Measurements from ENCODE around the gene SLC5A2. TPM values are rescaled to one million over a fixed set of nuclear protein-coding genes. Genes with fewer than 3 reads are reported as not detected.

The SLC5A2 gene
- total and polyA plus RNA-seq, 2 of the 13 experiments (the other 11 are each of a cell fraction or from before 2014, with no cell fraction given) = 0.24 to 0.97 TPM

DNA sequence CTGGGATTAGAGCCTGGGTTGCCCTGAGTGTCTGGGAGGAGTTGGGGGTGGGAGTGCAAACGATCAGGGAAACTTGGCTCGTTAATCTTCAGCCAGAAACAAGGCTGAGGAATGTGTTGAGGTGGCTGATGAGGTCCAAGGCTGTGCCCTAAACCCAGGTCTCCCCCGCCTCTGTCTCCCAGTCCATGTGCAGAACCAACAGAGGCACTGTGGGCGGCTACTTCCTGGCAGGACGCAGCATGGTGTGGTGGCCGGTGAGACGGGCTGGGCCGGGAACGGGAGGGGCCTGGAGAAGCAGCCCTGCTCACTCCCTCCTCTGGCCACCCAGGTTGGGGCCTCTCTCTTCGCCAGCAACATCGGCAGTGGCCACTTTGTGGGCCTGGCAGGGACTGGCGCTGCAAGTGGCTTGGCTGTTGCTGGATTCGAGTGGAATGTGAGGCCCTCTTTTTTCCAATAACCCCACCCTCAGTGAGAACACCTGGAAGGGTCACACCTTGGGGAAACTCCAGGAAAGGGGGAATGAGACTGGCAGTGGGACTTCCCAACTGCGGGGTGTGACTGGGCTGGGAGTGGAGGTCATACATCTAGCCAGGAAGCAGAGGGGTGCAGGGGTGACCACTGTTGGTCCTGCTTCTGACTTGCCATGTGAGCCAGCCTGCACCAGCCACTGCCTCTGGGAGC is 1.7 kb downstream of the SLC5A2 start (continued):
- TF ChIP-seq ZNF589 (CRISPR knock-in tag; conservative IDR thresholded peaks at IDR 0.05) (no peak), JUND (CRISPR knock-in tag; IDR thresholded peaks at IDR 0.05) (no peak), GZF1 (CRISPR knock-in tag; IDR thresholded peaks at IDR 0.05) (peak; percentile 69), ZBTB42 (CRISPR knock-in tag; IDR thresholded peaks at IDR 0.05) (no peak), TFDP2 (CRISPR knock-in tag; IDR thresholded peaks at IDR 0.05) (peak; percentile 74; the same call in 1 of the 2 replicates), ZNF569 (CRISPR knock-in tag; IDR thresholded peaks at IDR 0.05; ENCODE audit: borderline replicate concordance) (no peak), ZNF557 (CRISPR knock-in tag; IDR thresholded peaks at IDR 0.05) (peak; percentile 83; the same call in 1 of the 2 replicates), SCMH1 (CRISPR knock-in tag; IDR thresholded peaks at IDR 0.05; ENCODE audit: borderline replicate concordance) (no peak), RFXAP (CRISPR knock-in tag; IDR thresholded peaks at IDR 0.05; ENCODE audit: borderline replicate concordance) (peak; percentile 33; the same call in 1 of the 2 replicates), ZNF644 (CRISPR knock-in tag; IDR thresholded peaks at IDR 0.05; ENCODE audit: low read depth) (peak; percentile 56; the same call in 1 of the 2 replicates), POLR2A (IDR thresholded peaks at IDR 0.05; ENCODE audit: insufficient read depth in 1 of 2, low read depth in 2 of 2, low read length in 2 of 2) (peak; percentile 38 to 67; a peak in 2 of 4 replicates), SMYD3 (CRISPR knock-in tag; IDR thresholded peaks at IDR 0.05) (no peak), ZNF577 (CRISPR knock-in tag; IDR thresholded peaks at IDR 0.05; ENCODE audit: borderline replicate concordance, low read depth) (no peak), CHCHD3 (CRISPR knock-in tag; IDR thresholded peaks at IDR 0.05) (no peak), HBP1 (CRISPR knock-in tag; IDR thresholded peaks at IDR 0.05; ENCODE audit: low read depth) (no peak), HNRNPLL (IDR thresholded peaks at IDR 0.05; ENCODE audit: low read depth, low read length, poor library complexity, severe bottlenecking) (no peak), ZNF616 (CRISPR knock-in tag; IDR thresholded peaks at IDR 0.05; ENCODE audit: low read depth) (0 out of 2 replicates have a peak, but pooled peaks have one; percentile 58)
- TF ChIP-seq, protein P1, sequence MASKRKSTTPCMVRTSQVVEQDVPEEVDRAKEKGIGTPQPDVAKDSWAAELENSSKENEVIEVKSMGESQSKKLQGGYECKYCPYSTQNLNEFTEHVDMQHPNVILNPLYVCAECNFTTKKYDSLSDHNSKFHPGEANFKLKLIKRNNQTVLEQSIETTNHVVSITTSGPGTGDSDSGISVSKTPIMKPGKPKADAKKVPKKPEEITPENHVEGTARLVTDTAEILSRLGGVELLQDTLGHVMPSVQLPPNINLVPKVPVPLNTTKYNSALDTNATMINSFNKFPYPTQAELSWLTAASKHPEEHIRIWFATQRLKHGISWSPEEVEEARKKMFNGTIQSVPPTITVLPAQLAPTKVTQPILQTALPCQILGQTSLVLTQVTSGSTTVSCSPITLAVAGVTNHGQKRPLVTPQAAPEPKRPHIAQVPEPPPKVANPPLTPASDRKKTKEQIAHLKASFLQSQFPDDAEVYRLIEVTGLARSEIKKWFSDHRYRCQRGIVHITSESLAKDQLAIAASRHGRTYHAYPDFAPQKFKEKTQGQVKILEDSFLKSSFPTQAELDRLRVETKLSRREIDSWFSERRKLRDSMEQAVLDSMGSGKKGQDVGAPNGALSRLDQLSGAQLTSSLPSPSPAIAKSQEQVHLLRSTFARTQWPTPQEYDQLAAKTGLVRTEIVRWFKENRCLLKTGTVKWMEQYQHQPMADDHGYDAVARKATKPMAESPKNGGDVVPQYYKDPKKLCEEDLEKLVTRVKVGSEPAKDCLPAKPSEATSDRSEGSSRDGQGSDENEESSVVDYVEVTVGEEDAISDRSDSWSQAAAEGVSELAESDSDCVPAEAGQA (IDR thresholded peaks at IDR 0.05; ENCODE audit: low read depth) = no peak
- TF ChIP-seq, protein P1 (CRISPR knock-in tag; IDR thresholded peaks at IDR 0.05; ENCODE audit: borderline replicate concordance) = no peak
- TF ChIP-seq, protein P2, sequence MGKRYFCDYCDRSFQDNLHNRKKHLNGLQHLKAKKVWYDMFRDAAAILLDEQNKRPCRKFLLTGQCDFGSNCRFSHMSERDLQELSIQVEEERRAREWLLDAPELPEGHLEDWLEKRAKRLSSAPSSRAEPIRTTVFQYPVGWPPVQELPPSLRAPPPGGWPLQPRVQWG (CRISPR knock-in tag; IDR thresholded peaks at IDR 0.05; ENCODE audit: borderline replicate concordance, low read depth) = no peak
